Mucosa of stomach (tissue), 1 donor: Measurements from ENCODE around the gene FBXO46.

Source experiments
- H3K27me3 ChIP-seq: one replicate; pipeline ENCODE4 v1.7.0; 2013; ENCODE audit warnings: mild to moderate bottlenecking, low read length; ENCODE audit not compliant: control insufficient read depth, insufficient read depth
- H3K36me3 ChIP-seq: one replicate; pipeline ENCODE4 v1.7.0; 2013; ENCODE audit warnings: low read length; ENCODE audit not compliant: control insufficient read depth, insufficient read depth
- H3K4me1 ChIP-seq: one replicate; pipeline ENCODE4 v1.7.0; 2013; ENCODE audit warnings: mild to moderate bottlenecking, low read length; ENCODE audit not compliant: control insufficient read depth, insufficient read depth
- H3K4me3 ChIP-seq: one replicate; pipeline ENCODE4 v1.7.0; 2013; ENCODE audit warnings: low read length
- H3K9ac ChIP-seq: one replicate; pipeline ENCODE4 v1.7.0; 2013; ENCODE audit warnings: mild to moderate bottlenecking, low read length, moderate library complexity
- H3K9me3 ChIP-seq: one replicate; pipeline ENCODE4 v1.7.0; 2013; ENCODE audit warnings: mild to moderate bottlenecking, low read length, moderate library complexity; ENCODE audit not compliant: control insufficient read depth
- donor health status: Pancreatic carcinoma.

The FBXO46 gene

DNA sequence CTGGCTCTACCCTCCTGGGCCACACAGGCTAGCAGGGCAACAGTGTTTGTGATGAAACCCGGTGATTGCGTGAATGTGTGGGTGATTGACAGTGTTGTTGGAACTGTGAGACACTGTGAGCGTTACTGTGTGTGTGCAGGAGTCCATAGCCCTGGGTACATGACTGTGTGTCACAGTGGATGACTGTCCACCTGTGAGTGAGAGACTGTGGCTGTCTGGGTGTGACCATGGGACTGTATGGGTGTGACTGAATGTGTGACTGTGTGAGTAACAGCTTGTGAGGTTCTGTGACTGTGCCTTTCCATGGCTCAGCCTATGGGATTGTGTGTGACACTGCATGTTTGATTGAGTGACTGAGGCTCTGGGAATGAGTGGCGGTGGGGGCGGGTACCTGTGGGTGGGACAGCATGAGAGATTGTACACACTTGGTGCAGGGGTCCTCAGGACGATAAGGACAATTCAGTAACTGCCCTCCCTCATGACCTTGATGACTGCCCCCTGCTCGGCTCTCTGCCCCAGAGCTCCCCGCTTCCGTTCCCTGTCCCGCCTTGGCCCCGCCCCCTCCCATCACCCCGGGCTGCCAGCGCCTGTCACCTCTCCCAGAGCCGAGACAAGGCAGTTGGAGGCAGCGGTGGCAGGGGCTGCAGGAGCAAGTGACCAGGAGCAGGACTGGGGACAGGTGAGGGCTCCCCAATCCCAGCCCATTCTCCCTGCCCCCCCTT is 62.9 kb downstream of the FBXO46 start, which contains the start of gene GIPR:
Gene GIPR, plus strand, starts transcription at position 602 of the 722 bp plus-strand sequence. CDS start 1,300 bp downstream, outside the sequence.
- peak within 1 kb of the TSS; percentile 71 for H3K4me3 ChIP-seq
- H3K9me3 ChIP-seq = no peaks in the 10 kb centered on the region
- H3K9ac ChIP-seq = peak within 1 kb of the TSS; percentile 89
- H3K4me1 ChIP-seq = peaks cover 18% of the 10 kb centered on the region
- no peaks in the 10 kb centered on the region for H3K36me3 ChIP-seq
- H3K27me3 ChIP-seq = peaks cover 24% of the 10 kb centered on the region

DNA sequence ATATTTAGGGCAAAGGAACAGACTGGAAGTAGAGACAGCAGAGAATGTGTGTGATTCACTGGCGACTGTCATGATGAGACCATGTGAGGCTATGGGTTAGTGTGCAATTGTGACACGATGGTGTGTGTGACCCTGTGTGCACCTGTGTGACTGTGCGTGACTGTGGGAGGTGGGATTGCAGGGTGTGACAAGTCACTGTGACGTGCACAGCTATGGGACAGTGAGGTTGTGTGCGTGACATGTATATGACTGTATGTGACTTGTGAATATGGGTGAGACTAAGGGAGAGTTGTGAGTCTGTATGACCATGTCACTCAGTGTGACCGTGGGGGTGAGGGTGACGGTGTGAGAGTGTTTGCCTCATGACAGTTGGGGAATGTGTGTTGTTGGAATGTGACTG is 66.1 kb downstream of the FBXO46 start:
- Histone ChIP-seq H3K27me3 (peaks cover 14% of the 10 kb centered on the region), H3K9ac (no peak overlapping the region), H3K4me3 (no peak overlapping the region), H3K4me1 (peaks cover 7% of the 10 kb centered on the region), H3K9me3 (no peaks in the 10 kb centered on the region), H3K36me3 (no peaks in the 10 kb centered on the region)

DNA sequence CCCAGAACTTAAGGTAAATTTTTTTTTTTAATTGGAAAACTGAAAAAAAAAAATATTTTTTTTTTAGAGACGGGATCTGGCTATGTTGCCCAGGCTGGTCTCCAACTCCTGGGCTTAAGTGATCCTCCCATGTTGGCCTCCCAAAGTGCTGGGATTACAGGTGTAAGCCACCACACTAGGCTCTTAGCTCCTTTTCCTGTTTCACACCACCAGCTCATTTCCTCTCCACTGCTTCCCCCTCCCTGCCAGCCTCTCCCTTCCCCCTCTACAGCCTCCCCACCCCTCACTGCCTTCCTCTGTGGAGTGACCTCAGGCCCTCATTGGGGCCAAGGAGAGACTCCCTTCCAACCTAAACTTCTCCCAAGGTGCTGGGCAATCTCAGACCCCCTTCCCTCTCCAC is 66.9 kb downstream of the FBXO46 start:
- Histone ChIP-seq H3K27me3 (peaks cover 7% of the 10 kb centered on the region), H3K9me3 (no peaks in the 10 kb centered on the region), H3K9ac (no peak overlapping the region)

DNA sequence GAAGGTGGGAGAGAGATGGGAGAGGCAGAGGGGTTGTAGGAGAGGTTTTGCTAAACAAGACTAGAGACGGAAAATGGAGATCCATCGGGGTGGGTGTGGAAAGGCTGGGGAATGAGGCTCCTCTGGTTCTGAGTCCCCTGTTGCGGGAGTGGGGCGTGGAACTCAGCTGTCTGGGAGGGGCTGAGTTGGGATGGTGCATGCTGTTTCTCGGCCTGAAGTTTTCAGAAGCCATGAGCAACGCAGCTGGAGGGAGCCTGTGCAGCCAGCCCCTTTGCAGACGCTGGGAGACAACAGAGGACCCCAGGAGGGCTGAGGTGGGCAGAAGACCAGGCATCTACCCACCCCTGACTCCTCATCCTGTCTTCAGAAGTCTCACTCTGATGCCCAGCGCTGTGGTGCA is 70.1 kb downstream of the FBXO46 start:
- no peaks in the 10 kb centered on the region for H3K36me3 ChIP-seq
- H3K9ac ChIP-seq = no peak overlapping the region
- H3K4me3 ChIP-seq = no peak overlapping the region
- no peaks in the 10 kb centered on the region for H3K9me3 ChIP-seq
- H3K4me1 ChIP-seq = no peaks in the 10 kb centered on the region
- no peaks in the 10 kb centered on the region for H3K27me3 ChIP-seq

More for the DNA sequence above, 66.9 kb downstream of the FBXO46 start:
- Histone ChIP-seq H3K36me3 (no peaks in the 10 kb centered on the region), H3K4me1 (peaks cover 7% of the 10 kb centered on the region), H3K4me3 (no peak overlapping the region)
